GM23338 (cell line): Measurements from ENCODE around the gene FMN2. TPM values are rescaled to one million over a fixed set of nuclear protein-coding genes. Genes with fewer than 3 reads are reported as not detected.

ENCODE experiments used
- ATAC-seq: fragments of 200-7000 bp; cut with Tn5 transposase; 3 replicates; pipeline ENCODE4 v1.9.1; 2020
- DNase-seq: peaks from one replicate; pipeline ENCODE4 v3.0.0-alpha.2; 2015; ENCODE audit warnings: low spot score
- H2AFZ ChIP-seq: fragments of 200-600 bp; sonication (generic); 2 replicates; pipeline ENCODE4 v1.8.0; 2016; ENCODE audit warnings: antibody characterized with exemption, mild to moderate bottlenecking, moderate library complexity
- H3F3A ChIP-seq: fragments of 200-600 bp; sonication (generic); replicated peaks from 2 replicates; pipeline ENCODE4 v1.8.0; 2017; ENCODE audit warnings: antibody characterized with exemption, mixed run types, low read depth
- H3K27ac ChIP-seq: fragments of 200-600 bp; sonication (generic); 2 replicates; pipeline ENCODE4 v1.6.1; 2016; ENCODE audit warnings: low read depth
- H3K27me3 ChIP-seq: fragments of 200-600 bp; sonication (generic); 2 replicates; pipeline ENCODE4 v1.8.0; 2016; ENCODE audit warnings: mild to moderate bottlenecking, mixed run types, moderate library complexity; ENCODE audit not compliant: insufficient read depth
- H3K36me3 ChIP-seq: fragments of 200-600 bp; sonication (generic); 2 replicates; pipeline ENCODE4 v1.8.0; 2016; ENCODE audit warnings: mild to moderate bottlenecking; ENCODE audit not compliant: insufficient read depth
- H3K4me1 ChIP-seq: fragments of 200-600 bp; sonication (generic); 2 replicates; pipeline ENCODE4 v1.8.0; 2016; ENCODE audit warnings: mild to moderate bottlenecking, moderate library complexity; ENCODE audit not compliant: insufficient read depth
- H3K4me2 ChIP-seq: fragments of 200-600 bp; sonication (generic); 2 replicates; pipeline ENCODE4 v1.7.1; 2017; ENCODE audit warnings: mixed run types
- H3K4me3 ChIP-seq: fragments of 200-600 bp; sonication (generic); 2 replicates; pipeline ENCODE4 v1.6.1; 2016; ENCODE audit warnings: mixed run types
- H3K79me2 ChIP-seq: fragments of 200-600 bp; sonication (generic); replicated peaks from 2 replicates; pipeline ENCODE4 v1.8.0; 2017; ENCODE audit warnings: mild to moderate bottlenecking; ENCODE audit not compliant: insufficient read depth
- H3K9me2 ChIP-seq: fragments of 200-600 bp; sonication (generic); 2 replicates; pipeline ENCODE4 v1.8.0; 2017; ENCODE audit not compliant: insufficient read depth
- H4K20me1 ChIP-seq: fragments of 200-600 bp; sonication (generic); replicated peaks from 2 replicates; pipeline ENCODE4 v1.8.0; 2017; ENCODE audit warnings: mild to moderate bottlenecking; ENCODE audit not compliant: insufficient read depth
- H3K27ac Mint-ChIP-seq: 2 replicates; pipeline ENCODE4 v1.8.0; 2020; ENCODE audit warnings: inconsistent platforms, mild to moderate bottlenecking, moderate library complexity, mixed read lengths
- H3K27me3 Mint-ChIP-seq: 3 replicates; pipeline ENCODE4 v1.8.0; 2022; ENCODE audit warnings: low read depth, mild to moderate bottlenecking, moderate library complexity, mixed read lengths, inconsistent platforms; ENCODE audit not compliant: insufficient read depth, poor library complexity
- H3K36me3 Mint-ChIP-seq: 3 replicates; pipeline ENCODE4 v1.8.0; 2021; ENCODE audit warnings: low read depth, mild to moderate bottlenecking, inconsistent platforms, moderate library complexity, mixed read lengths
- H3K4me1 Mint-ChIP-seq: 3 replicates; pipeline ENCODE4 v1.8.0; 2020; ENCODE audit warnings: mild to moderate bottlenecking, inconsistent platforms, mixed read lengths
- H3K4me3 Mint-ChIP-seq: 3 replicates; pipeline ENCODE4 v1.8.0; 2021; ENCODE audit warnings: moderate library complexity, mild to moderate bottlenecking, inconsistent platforms, mixed read lengths
- H3K9me3 Mint-ChIP-seq: 3 replicates; pipeline ENCODE4 v1.8.0; 2020; ENCODE audit warnings: moderate library complexity, mild to moderate bottlenecking, inconsistent platforms, mixed read lengths
- EZH2 ChIP-seq: fragments of 200-600 bp; sonication (generic); IDR thresholded peaks from one replicate; pipeline ENCODE4 v1.8.0; 2017; ENCODE audit warnings: antibody characterized with exemption, mild to moderate bottlenecking, low read depth; ENCODE audit not compliant: unreplicated experiment
- EZH2phosphoT487 ChIP-seq: fragments of 200-600 bp; sonication (generic); IDR thresholded peaks from one replicate; pipeline ENCODE4 v1.8.1; 2018; ENCODE audit warnings: antibody characterized with exemption; ENCODE audit not compliant: unreplicated experiment
- NANOG ChIP-seq: IDR thresholded peaks from 2 replicates; pipeline ENCODE4 v1.6.1; 2016; ENCODE audit warnings: antibody characterized with exemption, borderline replicate concordance
- polyA plus RNA-seq: library from polyadenylated mRNA; unstranded; fragments of >200 nt; fragmentation: Nextera tagmentation; extraction: Ambion mirVana; gene quantifications from 2 replicates; pipeline ENCODE4 v1.2.1, GENCODE V29; 2016
- total RNA-seq: library from RNA; depleted of rRNA; stranded (reverse); fragments of >200 nt; shearing (Covaris generic); gene quantifications from 2 replicates; pipeline ENCODE4 v1.2.3, GENCODE V29; 2014
- TF ChIP-seq, protein P1 (sequence below): fragments of 250-450 bp; sonication (Bioruptor Pico); IDR thresholded peaks from 2 replicates; pipeline ENCODE4 v1.5.0; 2020; ENCODE audit warnings: mild to moderate bottlenecking, moderate library complexity
- TF ChIP-seq, protein P2 (sequence below): IDR thresholded peaks from one replicate; pipeline ENCODE4 v1.6.1; 2018; ENCODE audit warnings: antibody characterized with exemption; ENCODE audit not compliant: unreplicated experiment

Gene FMN2
- total and polyA plus RNA-seq, 2 experiments from 2014 or later, result 1.5 to 2.5 TPM

DNA sequence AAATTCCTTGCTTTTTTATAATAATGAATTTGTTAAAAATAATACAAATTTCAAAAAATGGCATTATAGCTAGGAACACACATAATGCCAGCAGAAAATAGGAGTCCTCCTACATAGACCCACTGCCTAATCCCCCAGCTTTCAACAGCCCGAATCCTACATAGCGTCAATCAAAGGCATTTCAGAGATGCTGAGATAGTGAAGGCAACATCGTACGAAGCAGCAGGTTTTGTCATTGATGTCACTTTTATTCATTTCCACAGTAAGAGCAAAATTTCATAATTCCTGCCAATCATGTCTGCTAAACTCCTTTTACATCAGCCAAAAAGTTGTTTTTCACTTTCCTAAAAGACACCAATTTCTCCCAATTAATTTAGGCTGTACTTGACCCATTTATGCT is 426.2 kb downstream of the FMN2 start (continued):
- TF ChIP-seq, protein P1, sequence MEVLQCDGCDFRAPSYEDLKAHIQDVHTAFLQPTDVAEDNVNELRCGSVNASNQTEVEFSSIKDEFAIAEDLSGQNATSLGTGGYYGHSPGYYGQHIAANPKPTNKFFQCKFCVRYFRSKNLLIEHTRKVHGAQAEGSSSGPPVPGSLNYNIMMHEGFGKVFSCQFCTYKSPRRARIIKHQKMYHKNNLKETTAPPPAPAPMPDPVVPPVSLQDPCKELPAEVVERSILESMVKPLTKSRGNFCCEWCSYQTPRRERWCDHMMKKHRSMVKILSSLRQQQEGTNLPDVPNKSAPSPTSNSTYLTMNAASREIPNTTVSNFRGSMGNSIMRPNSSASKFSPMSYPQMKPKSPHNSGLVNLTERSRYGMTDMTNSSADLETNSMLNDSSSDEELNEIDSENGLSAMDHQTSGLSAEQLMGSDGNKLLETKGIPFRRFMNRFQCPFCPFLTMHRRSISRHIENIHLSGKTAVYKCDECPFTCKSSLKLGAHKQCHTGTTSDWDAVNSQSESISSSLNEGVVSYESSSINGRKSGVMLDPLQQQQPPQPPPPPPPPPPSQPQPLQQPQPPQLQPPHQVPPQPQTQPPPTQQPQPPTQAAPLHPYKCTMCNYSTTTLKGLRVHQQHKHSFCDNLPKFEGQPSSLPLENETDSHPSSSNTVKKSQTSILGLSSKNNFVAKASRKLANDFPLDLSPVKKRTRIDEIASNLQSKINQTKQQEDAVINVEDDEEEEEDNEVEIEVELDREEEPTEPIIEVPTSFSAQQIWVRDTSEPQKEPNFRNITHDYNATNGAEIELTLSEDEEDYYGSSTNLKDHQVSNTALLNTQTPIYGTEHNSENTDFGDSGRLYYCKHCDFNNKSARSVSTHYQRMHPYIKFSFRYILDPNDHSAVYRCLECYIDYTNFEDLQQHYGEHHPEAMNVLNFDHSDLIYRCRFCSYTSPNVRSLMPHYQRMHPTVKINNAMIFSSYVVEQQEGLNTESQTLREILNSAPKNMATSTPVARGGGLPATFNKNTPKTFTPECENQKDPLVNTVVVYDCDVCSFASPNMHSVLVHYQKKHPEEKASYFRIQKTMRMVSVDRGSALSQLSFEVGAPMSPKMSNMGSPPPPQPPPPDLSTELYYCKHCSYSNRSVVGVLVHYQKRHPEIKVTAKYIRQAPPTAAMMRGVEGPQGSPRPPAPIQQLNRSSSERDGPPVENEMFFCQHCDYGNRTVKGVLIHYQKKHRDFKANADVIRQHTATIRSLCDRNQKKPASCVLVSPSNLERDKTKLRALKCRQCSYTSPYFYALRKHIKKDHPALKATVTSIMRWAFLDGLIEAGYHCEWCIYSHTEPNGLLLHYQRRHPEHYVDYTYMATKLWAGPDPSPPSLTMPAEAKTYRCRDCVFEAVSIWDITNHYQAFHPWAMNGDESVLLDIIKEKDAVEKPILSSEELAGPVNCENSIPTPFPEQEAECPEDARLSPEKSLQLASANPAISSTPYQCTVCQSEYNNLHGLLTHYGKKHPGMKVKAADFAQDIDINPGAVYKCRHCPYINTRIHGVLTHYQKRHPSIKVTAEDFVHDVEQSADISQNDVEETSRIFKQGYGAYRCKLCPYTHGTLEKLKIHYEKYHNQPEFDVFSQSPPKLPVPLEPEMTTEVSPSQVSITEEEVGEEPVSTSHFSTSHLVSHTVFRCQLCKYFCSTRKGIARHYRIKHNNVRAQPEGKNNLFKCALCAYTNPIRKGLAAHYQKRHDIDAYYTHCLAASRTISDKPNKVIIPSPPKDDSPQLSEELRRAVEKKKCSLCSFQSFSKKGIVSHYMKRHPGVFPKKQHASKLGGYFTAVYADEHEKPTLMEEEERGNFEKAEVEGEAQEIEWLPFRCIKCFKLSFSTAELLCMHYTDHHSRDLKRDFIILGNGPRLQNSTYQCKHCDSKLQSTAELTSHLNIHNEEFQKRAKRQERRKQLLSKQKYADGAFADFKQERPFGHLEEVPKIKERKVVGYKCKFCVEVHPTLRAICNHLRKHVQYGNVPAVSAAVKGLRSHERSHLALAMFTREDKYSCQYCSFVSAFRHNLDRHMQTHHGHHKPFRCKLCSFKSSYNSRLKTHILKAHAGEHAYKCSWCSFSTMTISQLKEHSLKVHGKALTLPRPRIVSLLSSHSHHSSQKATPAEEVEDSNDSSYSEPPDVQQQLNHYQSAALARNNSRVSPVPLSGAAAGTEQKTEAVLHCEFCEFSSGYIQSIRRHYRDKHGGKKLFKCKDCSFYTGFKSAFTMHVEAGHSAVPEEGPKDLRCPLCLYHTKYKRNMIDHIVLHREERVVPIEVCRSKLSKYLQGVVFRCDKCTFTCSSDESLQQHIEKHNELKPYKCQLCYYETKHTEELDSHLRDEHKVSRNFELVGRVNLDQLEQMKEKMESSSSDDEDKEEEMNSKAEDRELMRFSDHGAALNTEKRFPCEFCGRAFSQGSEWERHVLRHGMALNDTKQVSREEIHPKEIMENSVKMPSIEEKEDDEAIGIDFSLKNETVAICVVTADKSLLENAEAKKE, result no peak
- no peak for TF ChIP-seq EZH2
- TF ChIP-seq, protein P2, sequence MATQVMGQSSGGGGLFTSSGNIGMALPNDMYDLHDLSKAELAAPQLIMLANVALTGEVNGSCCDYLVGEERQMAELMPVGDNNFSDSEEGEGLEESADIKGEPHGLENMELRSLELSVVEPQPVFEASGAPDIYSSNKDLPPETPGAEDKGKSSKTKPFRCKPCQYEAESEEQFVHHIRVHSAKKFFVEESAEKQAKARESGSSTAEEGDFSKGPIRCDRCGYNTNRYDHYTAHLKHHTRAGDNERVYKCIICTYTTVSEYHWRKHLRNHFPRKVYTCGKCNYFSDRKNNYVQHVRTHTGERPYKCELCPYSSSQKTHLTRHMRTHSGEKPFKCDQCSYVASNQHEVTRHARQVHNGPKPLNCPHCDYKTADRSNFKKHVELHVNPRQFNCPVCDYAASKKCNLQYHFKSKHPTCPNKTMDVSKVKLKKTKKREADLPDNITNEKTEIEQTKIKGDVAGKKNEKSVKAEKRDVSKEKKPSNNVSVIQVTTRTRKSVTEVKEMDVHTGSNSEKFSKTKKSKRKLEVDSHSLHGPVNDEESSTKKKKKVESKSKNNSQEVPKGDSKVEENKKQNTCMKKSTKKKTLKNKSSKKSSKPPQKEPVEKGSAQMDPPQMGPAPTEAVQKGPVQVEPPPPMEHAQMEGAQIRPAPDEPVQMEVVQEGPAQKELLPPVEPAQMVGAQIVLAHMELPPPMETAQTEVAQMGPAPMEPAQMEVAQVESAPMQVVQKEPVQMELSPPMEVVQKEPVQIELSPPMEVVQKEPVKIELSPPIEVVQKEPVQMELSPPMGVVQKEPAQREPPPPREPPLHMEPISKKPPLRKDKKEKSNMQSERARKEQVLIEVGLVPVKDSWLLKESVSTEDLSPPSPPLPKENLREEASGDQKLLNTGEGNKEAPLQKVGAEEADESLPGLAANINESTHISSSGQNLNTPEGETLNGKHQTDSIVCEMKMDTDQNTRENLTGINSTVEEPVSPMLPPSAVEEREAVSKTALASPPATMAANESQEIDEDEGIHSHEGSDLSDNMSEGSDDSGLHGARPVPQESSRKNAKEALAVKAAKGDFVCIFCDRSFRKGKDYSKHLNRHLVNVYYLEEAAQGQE, result no peak

DNA sequence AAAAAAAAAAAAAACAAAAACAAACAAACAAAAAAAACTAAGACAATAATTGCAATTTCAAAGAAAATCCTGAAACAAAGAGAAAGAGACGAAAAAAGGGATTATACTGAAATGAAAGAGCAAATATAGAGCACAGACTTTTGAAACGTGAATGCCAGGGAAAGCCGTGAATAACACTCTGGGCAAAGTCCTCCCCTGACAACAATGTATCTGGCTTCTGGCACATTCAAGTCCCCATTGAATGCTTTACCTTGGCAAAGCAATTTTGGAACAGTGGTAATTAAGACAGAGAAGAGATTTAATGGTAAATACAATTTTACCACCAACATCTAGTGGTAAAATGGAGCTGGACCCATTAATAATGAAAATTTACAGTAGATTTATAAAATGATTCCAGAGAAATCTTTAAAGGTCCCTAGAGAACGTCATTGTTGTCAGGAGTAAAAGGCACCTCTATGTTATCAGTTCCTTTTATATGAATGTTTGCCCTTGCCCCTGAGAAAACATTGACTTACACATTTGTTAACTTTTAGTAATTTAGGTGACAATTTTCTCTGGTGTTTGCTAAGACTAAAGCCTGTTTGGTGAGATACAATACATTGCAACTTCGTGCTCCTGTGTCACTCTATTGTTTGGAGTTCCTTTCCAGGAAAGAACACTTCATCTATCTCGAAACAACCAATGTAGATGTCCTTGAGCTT is 430.6 kb downstream of the FMN2 start:
- no peak overlapping the region for H3K27ac ChIP-seq
- Mint-ChIP-seq H3K9me3 (no peaks in the 10 kb centered on the region), H3K27ac (no peak overlapping the region), H3K36me3 (no peaks in the 10 kb centered on the region), H3K4me1 (peaks cover 10% of the 10 kb centered on the region), H3K4me3 (no peak overlapping the region), H3K27me3 (no peaks in the 10 kb centered on the region)
- no peaks in the 10 kb centered on the region for H3F3A ChIP-seq
- no peak overlapping the region for H3K4me3 ChIP-seq
- H3K36me3 ChIP-seq, result no peaks in the 10 kb centered on the region
- no peak for TF ChIP-seq NANOG
- TF ChIP-seq EZH2, result no peak
- TF ChIP-seq EZH2phosphoT487, result no peak
- peaks cover 7% of the 10 kb centered on the region for H3K4me1 ChIP-seq
- H2AFZ ChIP-seq, result no peak overlapping the region
- H3K9me2 ChIP-seq, result no peaks in the 10 kb centered on the region
- no peak overlapping the region for H3K4me2 ChIP-seq
- H3K27me3 ChIP-seq, result no peaks in the 10 kb centered on the region
- H4K20me1 ChIP-seq, result no peaks in the 10 kb centered on the region
- ATAC-seq, result no peak
- H3K79me2 ChIP-seq, result no peaks in the 10 kb centered on the region
- DNase-seq, result no peak
